ENCODE results near the gene PMPCA.

DNA sequence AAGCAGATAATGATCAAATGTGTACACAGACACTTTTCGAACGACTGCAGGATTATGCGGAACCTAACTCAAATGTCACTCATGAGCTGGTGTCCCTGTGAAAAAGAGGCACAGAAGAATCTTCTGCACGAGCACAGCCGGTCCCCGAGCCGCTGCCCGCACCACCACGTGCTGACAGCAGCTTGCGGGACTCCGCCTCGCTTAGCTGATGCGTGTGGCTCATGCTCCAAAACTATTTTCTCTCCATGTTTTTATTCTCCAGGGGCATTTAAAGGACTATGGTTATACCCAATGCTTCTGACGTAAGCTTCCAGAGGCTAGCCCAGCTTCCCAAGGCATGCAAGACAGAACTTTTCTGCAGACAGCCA is 62.9 kb downstream of the PMPCA start:
- TF ChIP-seq, protein P1, sequence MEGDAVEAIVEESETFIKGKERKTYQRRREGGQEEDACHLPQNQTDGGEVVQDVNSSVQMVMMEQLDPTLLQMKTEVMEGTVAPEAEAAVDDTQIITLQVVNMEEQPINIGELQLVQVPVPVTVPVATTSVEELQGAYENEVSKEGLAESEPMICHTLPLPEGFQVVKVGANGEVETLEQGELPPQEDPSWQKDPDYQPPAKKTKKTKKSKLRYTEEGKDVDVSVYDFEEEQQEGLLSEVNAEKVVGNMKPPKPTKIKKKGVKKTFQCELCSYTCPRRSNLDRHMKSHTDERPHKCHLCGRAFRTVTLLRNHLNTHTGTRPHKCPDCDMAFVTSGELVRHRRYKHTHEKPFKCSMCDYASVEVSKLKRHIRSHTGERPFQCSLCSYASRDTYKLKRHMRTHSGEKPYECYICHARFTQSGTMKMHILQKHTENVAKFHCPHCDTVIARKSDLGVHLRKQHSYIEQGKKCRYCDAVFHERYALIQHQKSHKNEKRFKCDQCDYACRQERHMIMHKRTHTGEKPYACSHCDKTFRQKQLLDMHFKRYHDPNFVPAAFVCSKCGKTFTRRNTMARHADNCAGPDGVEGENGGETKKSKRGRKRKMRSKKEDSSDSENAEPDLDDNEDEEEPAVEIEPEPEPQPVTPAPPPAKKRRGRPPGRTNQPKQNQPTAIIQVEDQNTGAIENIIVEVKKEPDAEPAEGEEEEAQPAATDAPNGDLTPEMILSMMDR (conservative IDR thresholded peaks at IDR 0.05; ENCODE audit: low read length) = no peak
- no peak for TF ChIP-seq EZH2phosphoT487 (IDR thresholded peaks at IDR 0.05; ENCODE audit: borderline replicate concordance)

Measured in Loucy (cell line).